ENCODE measurements around the gene UGCG. TPM values are rescaled to one million over a fixed set of nuclear protein-coding genes. Genes with fewer than 3 reads are reported as not detected.

UGCG gene
- total and polyA plus RNA-seq, 2 of the 4 experiments (the other 2 are of a cell fraction): 84.2 to 104 TPM

DNA sequence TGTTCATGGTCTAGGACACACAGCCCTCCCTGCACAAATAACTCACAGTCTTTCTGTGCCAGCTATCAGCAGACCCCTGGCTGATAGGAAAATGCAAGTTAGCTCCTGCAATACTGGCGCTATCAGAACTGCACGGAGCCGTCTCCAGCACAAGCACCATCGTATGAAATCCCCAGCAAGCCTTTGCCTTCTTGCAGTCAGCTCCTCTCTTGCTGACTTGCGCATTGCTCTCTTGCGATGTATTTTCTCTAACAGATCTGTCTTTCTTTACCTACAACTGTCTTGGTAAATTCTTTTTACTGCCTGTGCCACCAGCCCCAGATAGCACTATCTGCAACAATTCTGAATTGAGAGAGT is 25.1 kb upstream of the UGCG start:
- TF ChIP-seq RFX5 (IDR thresholded peaks at IDR 0.05; ENCODE audit: low read depth, low read length) (no peak), RCOR1 (IDR thresholded peaks at IDR 0.05; ENCODE audit: insufficient replicate concordance, low read length) (no peak), CEBPB (IDR thresholded peaks at IDR 0.05; ENCODE audit: low read depth, low read length) (no peak), MAZ (IDR thresholded peaks at IDR 0.05; ENCODE audit: borderline replicate concordance, low read depth, low read length) (no peak), MAFK (IDR thresholded peaks at IDR 0.05; ENCODE audit: low read depth, low read length) (no peak), RAD21 (IDR thresholded peaks at IDR 0.05; ENCODE audit: low read length) (no peak), NFE2L2 (IDR thresholded peaks at IDR 0.05; ENCODE audit: low read depth, low read length) (no peak), FOS (IDR thresholded peaks at IDR 0.05; ENCODE audit: low read depth, low read length) (no peak), MXI1 (IDR thresholded peaks at IDR 0.05; ENCODE audit: borderline replicate concordance, low read depth, low read length) (no peak), BHLHE40 (IDR thresholded peaks at IDR 0.05; ENCODE audit: low read depth, low read length) (no peak), CHD1 (IDR thresholded peaks at IDR 0.05; ENCODE audit: low read depth, low read length) (no peak), SMC3 (IDR thresholded peaks at IDR 0.05; ENCODE audit: low read depth, low read length) (no peak), POLR2A (IDR thresholded peaks at IDR 0.05; ENCODE audit: low read depth, low read length) (no peak)
- TF ChIP-seq, protein P1, sequence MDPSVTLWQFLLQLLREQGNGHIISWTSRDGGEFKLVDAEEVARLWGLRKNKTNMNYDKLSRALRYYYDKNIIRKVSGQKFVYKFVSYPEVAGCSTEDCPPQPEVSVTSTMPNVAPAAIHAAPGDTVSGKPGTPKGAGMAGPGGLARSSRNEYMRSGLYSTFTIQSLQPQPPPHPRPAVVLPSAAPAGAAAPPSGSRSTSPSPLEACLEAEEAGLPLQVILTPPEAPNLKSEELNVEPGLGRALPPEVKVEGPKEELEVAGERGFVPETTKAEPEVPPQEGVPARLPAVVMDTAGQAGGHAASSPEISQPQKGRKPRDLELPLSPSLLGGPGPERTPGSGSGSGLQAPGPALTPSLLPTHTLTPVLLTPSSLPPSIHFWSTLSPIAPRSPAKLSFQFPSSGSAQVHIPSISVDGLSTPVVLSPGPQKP (IDR thresholded peaks at IDR 0.05; ENCODE audit: borderline replicate concordance, low read depth, low read length): no peak
- TF ChIP-seq, protein P2, sequence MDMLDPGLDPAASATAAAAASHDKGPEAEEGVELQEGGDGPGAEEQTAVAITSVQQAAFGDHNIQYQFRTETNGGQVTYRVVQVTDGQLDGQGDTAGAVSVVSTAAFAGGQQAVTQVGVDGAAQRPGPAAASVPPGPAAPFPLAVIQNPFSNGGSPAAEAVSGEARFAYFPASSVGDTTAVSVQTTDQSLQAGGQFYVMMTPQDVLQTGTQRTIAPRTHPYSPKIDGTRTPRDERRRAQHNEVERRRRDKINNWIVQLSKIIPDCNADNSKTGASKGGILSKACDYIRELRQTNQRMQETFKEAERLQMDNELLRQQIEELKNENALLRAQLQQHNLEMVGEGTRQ (IDR thresholded peaks at IDR 0.05; ENCODE audit: low read depth, low read length): no peak
- TF ChIP-seq, protein P3, sequence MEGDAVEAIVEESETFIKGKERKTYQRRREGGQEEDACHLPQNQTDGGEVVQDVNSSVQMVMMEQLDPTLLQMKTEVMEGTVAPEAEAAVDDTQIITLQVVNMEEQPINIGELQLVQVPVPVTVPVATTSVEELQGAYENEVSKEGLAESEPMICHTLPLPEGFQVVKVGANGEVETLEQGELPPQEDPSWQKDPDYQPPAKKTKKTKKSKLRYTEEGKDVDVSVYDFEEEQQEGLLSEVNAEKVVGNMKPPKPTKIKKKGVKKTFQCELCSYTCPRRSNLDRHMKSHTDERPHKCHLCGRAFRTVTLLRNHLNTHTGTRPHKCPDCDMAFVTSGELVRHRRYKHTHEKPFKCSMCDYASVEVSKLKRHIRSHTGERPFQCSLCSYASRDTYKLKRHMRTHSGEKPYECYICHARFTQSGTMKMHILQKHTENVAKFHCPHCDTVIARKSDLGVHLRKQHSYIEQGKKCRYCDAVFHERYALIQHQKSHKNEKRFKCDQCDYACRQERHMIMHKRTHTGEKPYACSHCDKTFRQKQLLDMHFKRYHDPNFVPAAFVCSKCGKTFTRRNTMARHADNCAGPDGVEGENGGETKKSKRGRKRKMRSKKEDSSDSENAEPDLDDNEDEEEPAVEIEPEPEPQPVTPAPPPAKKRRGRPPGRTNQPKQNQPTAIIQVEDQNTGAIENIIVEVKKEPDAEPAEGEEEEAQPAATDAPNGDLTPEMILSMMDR (conservative IDR thresholded peaks at IDR 0.05; ENCODE audit: low read depth, low read length): no peak
- DNase-seq (no peak), ATAC-seq (ENCODE audit: low read depth) (no peak)
- H4K20me1 ChIP-seq (ENCODE audit: insufficient read depth, low read length): no peaks in the 10 kb centered on the region
- in situ Hi-C loops (cut with MboI; ENCODE audit: low sequenced_read_pairs) (no loop called here), intact Hi-C loops (cut with micrococcal nuclease) (no loop called here), dilution Hi-C loops (cut with HindIII; ENCODE audit: low sequenced_read_pairs, unreplicated experiment) (no loop called here)
- no peak overlapping the region for H3K9ac ChIP-seq (ENCODE audit: low read depth, low read length)
- no peak overlapping the region for H2AFZ ChIP-seq (replicated peaks; ENCODE audit: low read length, poor library complexity)
- CTCF ChIA-PET: no interaction called here
- no peak overlapping the region for H2AK5ac ChIP-seq (ENCODE audit: low read depth, low read length)
- H3K4me2 ChIP-seq (ENCODE audit: low read depth, low read length): no peak overlapping the region
- peaks cover 3% of the 10 kb centered on the region; the same call in 1 of the 2 replicates for H3K9me3 ChIP-seq (ENCODE audit: control insufficient read depth, insufficient read depth, low read length)
- no peaks in the 10 kb centered on the region for H3K36me3 ChIP-seq (ENCODE audit: control insufficient read depth, insufficient read depth, low read length)
- no peak overlapping the region for H2BK5ac ChIP-seq (ENCODE audit: low read depth, low read length, poor library complexity, severe bottlenecking)
- no peak overlapping the region for H4K91ac ChIP-seq (ENCODE audit: insufficient read depth, low read depth, low read length)
- BruUV-seq (replicated peaks): no TSS peak
- H3K27me3 ChIP-seq (ENCODE audit: control insufficient read depth, insufficient read depth, low read length): no peaks in the 10 kb centered on the region
- no peak overlapping the region for H3K27ac ChIP-seq (ENCODE audit: insufficient read depth, low read length)
- no peak overlapping the region for H3K4me3 ChIP-seq (ENCODE audit: insufficient read depth, low read depth, low read length)
- H3K14ac ChIP-seq (replicated peaks; ENCODE audit: low read depth, low read length): no peak overlapping the region; the same call in 1 of the 2 replicates
- no peak overlapping the region for H2BK20ac ChIP-seq (ENCODE audit: low read depth, low read length)
- no peak overlapping the region for H2BK15ac ChIP-seq (ENCODE audit: low read depth, low read length)
- H2BK120ac ChIP-seq (ENCODE audit: low read depth, low read length): no peak overlapping the region
- no peaks in the 10 kb centered on the region for H3K4me1 ChIP-seq (ENCODE audit: control insufficient read depth, insufficient read depth, low read length)
- H4K5ac ChIP-seq (ENCODE audit: low read depth, low read length): no peak overlapping the region
- POLR2A ChIA-PET (ENCODE audit: unreplicated experiment): interaction anchor here (0.5 kb wide), 1 partner anchor 203 kb away, joined by 6 read pairs; no protein-coding TSS in a partner anchor
- H3K18ac ChIP-seq (ENCODE audit: low read depth, low read length): no peak overlapping the region
- 83% methylated on average over 4 of the region's 6 CpGs; no CpG with 5 or more reads in 1 of the 2 experiments for WGBS, 2 experiments (ENCODE audit: extremely low coverage in 2 of 2, insufficient read length in 1 of 2)
- H3K56ac ChIP-seq (ENCODE audit: extremely low read depth, insufficient read depth, low read length): no peak overlapping the region
- H2AK9ac ChIP-seq (replicated peaks; ENCODE audit: low read depth, low read length, poor library complexity): no peak overlapping the region
- H4K8ac ChIP-seq (ENCODE audit: low read depth in 2 of 2, low read length in 2 of 2): no peak overlapping the region
- H3K9me1 ChIP-seq (ENCODE audit: insufficient read depth, low read length): no peaks in the 10 kb centered on the region
- H3K4ac ChIP-seq (ENCODE audit: low read depth, low read length): no peak overlapping the region
- H3K79me1 ChIP-seq (ENCODE audit: low read depth in 1 of 2, low read length in 2 of 2): no peaks in the 10 kb centered on the region
- H3K23ac ChIP-seq (ENCODE audit: low read depth, low read length): no peak overlapping the region
